Left lung (tissue), 10 donors: Measurements from ENCODE around the gene HS3ST6. TPM values are rescaled to one million over a fixed set of nuclear protein-coding genes. Genes with fewer than 3 reads are reported as not detected.

Source experiments
- ATAC-seq: fragments of 200-7000 bp; cut with Tn5 transposase; one replicate; pipeline ENCODE4 v1.9.1; 2020; ENCODE audit warnings: moderate library complexity
- DNase-seq, 4 donors: peaks; one replicate each; pipeline ENCODE4 v3.0.0-alpha.2; 2013 to 2020
- H3K27ac ChIP-seq, 2 donors: fragments of 200-600 bp; sonication (generic) in 1 of 2; one replicate each; pipeline versions ENCODE4 v1.5.0 to v1.8.0; 2020 to 2021
- H3K27me3 ChIP-seq, 2 donors: fragments of 200-600 bp; sonication (generic) in 1 of 2; one replicate each; pipeline versions ENCODE4 v1.5.0 to v1.8.0; 2020 to 2021
- H3K36me3 ChIP-seq, 2 donors: fragments of 200-600 bp; sonication (generic) in 1 of 2; one replicate each; pipeline versions ENCODE4 v1.5.0 to v1.8.0; 2020 to 2021
- H3K4me1 ChIP-seq, 2 donors: fragments of 200-600 bp; one replicate each; pipeline ENCODE4 v1.8.0; 2021
- H3K4me3 ChIP-seq, 2 donors: fragments of 200-600 bp; sonication (generic) in 1 of 2; one replicate each; pipeline versions ENCODE4 v1.5.0 to v1.8.0; 2020 to 2021; ENCODE audit warnings: mild to moderate bottlenecking in 1 of 2
- H3K9me3 ChIP-seq, 2 donors: fragments of 200-600 bp; sonication (generic) in 1 of 2; one replicate each; pipeline versions ENCODE4 v1.5.0 to v1.8.0; 2020 to 2021
- CTCF ChIP-seq, 2 donors: fragments of 200-600 bp; sonication (generic) in 1 of 2; IDR thresholded peaks; one replicate each; pipeline versions ENCODE4 v1.5.0 to v1.8.0; 2021; ENCODE audit warnings: antibody characterized with exemption in 2 of 2
- intact Hi-C, 2 donors: fragments of 100-400 bp; cut with DNase I; formaldehyde crosslinking; loops; one replicate each; pipeline versions ENCODE4 v1.11.2 to v1.14.2; 2022
- polyA plus RNA-seq, 6 donors: library from polyadenylated mRNA; unstranded; fragments of 120-200 nt; gene quantifications; one replicate each; pipeline ENCODE4 v1.2.1, GENCODE V29; 2013; ENCODE audit not compliant: insufficient read length in 6 of 6
- total RNA-seq, 2 donors: library from RNA; stranded (reverse); fragmentation: NEBNext Ultra II Directional; extraction: Animal tissue kit (Norgen Biotek cat#: 25700); gene quantifications; one replicate each; pipeline ENCODE4 v1.2.1, GENCODE V29; 2021
- donor health status: DM: no; HTN: yes; CAD: no.
- donor health status: DM: no; HTN: no; CAD: no.

The HS3ST6 gene
- total and polyA plus RNA-seq, 8 donors: 0.13 to 1.4 (median 0.18) TPM; not detected in 4

- H3K36me3 ChIP-seq: peaks cover 0 to 16% of the 10 kb centered on the region in 2 donors
- intact Hi-C loops: no loop called here
- no peaks in the 10 kb centered on the region for H3K27me3 ChIP-seq
- no peak overlapping the region for H3K4me3 ChIP-seq
- H3K9me3 ChIP-seq: no peaks in the 10 kb centered on the region
- TF ChIP-seq CTCF (IDR thresholded peaks at IDR 0.05): no peak
- DNase-seq: no peak
- peaks cover 6 to 36% of the 10 kb centered on the region in 2 donors for H3K4me1 ChIP-seq
- no peak overlapping the region for H3K27ac ChIP-seq
- ATAC-seq: no peak
Measured at GRCh38 chr16:1944612-1945199, 26.5 kb upstream of the HS3ST6 start.

GRCh38 chr16:1942810-1943726, 24.9 kb upstream of the HS3ST6 start, which contains the start of gene MSRB1:
MSRB1 (minus strand) TSS chr16:1943199; CDS start chr16:1943156, 43 bp downstream.
- ATAC-seq (peak; percentile 97), DNase-seq (peak; percentile 96 to 100 (median 99))
- Histone ChIP-seq H3K9me3 (no peaks in the 10 kb centered on the region), H3K4me3 (peak within 1 kb of the TSS; percentile 70 to 72), H3K27me3 (no peaks in the 10 kb centered on the region), H3K4me1 (peaks cover 6 to 53% of the 10 kb centered on the region in 2 donors), H3K27ac (peak within 1 kb of the TSS; percentile 62 to 93), H3K36me3 (peaks cover 0 to 33% of the 10 kb centered on the region in 2 donors)
- intact Hi-C loops: no loop called here
- no peak for TF ChIP-seq CTCF (IDR thresholded peaks at IDR 0.05)

- Histone ChIP-seq H3K27me3 (no peaks in the 10 kb centered on the region), H3K4me3 (peak overlapping the region; percentile 70 to 72), H3K4me1 (peaks cover 6 to 61% of the 10 kb centered on the region in 2 donors), H3K9me3 (no peaks in the 10 kb centered on the region), H3K27ac (peak overlapping the region; percentile 62 to 93), H3K36me3 (peaks cover 0 to 41% of the 10 kb centered on the region in 2 donors)
- no peak for TF ChIP-seq CTCF (IDR thresholded peaks at IDR 0.05)
- DNase-seq (peak in 1 of 4 donors; percentile 72), ATAC-seq (peak; percentile 4)
- intact Hi-C loops: no loop called here
Measured at GRCh38 chr16:1942047-1942809, 24.0 kb upstream of the HS3ST6 start.

- Histone ChIP-seq H3K36me3 (peaks cover 0 to 49% of the 10 kb centered on the region in 2 donors), H3K27me3 (no peaks in the 10 kb centered on the region), H3K4me1 (peaks cover 6 to 62% of the 10 kb centered on the region in 2 donors), H3K27ac (peak overlapping the region; percentile 62 to 93), H3K9me3 (no peaks in the 10 kb centered on the region), H3K4me3 (peak overlapping the region in 1 of 2 donors; percentile 72)
- intact Hi-C loops: no loop called here
- no peak for TF ChIP-seq CTCF (IDR thresholded peaks at IDR 0.05)
- ATAC-seq (no peak), DNase-seq (no peak)
Measured at GRCh38 chr16:1941162-1942046, 23.2 kb upstream of the HS3ST6 start.
